Activated CD8-positive, alpha-beta memory T cell treated with anti-CD3 and anti-CD28 coated beads for 24 hours (primary cell): Measurements from ENCODE around the gene NAT14.
A peak's percentile ranks its signal among the peaks of the same experiment; 100 is the strongest.
"Not testable (repeated sequence)": the region's sequence is repeated elsewhere in the genome, so short reads cannot be mapped to it uniquely, and the experiment has no call there.

Source experiments
- DNase-seq: peaks from one replicate; pipeline ENCODE4 v3.0.0-alpha.2; 2020

Gene NAT14, protein sequence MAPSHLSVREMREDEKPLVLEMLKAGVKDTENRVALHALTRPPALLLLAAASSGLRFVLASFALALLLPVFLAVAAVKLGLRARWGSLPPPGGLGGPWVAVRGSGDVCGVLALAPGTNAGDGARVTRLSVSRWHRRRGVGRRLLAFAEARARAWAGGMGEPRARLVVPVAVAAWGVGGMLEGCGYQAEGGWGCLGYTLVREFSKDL

DNA sequence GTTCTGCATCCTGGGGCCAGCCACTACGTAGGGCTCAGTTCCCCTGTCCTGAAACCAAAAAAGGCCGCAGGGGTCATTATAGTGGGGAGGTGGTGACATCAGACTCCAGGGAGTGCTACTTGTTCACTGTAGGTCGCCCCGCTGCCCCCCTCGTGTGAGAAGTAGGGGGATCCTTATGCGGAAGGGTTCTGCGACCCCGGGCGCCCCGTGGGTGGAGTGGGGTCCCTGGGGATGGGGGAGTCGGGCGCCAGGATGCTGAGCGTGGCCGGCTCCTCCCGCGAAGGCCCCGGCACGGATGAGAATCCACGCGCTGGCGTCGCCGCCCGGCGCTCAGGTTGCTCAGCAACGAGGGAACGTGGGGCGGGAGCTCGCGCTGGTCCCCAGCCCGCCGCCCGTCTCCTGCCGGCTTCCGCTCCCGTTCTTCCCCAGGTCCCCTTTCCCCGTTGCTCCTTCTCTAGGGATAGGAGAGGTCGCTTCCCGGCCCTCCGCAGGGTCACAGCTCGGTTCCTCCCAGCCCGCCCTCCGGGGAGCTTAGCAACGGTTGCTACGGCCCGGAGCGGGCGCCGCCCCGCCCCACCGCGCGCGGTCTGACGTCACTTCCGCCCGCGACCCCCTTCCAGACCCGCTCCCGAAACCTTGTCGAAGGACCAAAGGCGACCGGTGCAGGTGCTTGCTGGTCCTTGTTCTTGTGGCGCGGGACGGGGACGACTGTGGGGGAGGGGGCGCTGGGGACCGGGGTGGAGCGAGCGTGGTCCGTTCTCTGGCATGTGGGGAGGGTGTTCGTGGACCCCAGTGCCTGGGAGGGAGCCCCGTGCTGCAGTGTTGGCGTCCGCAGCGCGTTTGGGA is at the start of gene NAT14:
Gene NAT14, plus strand, starts transcription at position 596 of the 846 bp plus-strand sequence. CDS start 521 bp downstream, outside the sequence.
- DNase-seq = peak; percentile 92

DNA sequence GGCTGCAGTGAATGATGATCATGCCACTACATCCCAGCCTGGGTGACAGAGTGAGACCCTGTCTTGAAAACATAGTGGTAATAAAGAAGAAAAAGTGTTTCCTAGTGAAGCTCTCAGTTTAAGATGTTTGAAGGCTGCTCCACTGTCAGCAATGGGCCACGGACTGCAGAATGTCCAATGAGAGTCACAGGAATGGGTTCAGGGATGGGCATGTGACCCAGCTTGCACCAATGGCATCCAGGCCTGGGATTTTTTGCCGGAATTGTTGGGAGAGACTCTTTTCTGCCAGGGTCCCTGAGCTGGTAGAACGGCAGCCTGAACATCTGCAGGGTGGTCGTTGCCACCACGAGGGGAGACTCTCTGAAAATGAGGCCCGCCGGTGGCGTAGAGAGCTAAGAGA is 48.1 kb upstream of the NAT14 start:
- DNase-seq = no peak

DNA sequence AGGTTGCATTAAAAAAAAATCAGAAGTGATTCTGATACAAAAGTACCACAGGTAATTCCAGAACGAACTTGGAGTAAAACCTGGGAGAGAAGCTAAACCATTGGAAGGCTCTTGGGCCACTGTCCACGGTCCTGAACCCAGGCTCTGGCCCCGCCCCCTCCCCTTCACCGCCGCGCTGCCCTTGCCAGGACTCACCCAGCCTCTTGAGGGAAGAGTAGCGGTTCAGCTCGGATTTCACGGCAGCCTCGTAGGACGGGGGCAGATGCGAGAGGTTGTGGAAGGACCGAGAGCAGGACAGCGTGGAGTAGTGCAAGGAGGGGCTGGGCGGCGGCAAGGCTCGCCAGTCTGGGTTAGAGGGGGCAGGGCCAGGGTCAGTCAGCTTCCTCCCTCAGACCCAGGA is 47.6 kb upstream of the NAT14 start:
- no peak for DNase-seq

DNA sequence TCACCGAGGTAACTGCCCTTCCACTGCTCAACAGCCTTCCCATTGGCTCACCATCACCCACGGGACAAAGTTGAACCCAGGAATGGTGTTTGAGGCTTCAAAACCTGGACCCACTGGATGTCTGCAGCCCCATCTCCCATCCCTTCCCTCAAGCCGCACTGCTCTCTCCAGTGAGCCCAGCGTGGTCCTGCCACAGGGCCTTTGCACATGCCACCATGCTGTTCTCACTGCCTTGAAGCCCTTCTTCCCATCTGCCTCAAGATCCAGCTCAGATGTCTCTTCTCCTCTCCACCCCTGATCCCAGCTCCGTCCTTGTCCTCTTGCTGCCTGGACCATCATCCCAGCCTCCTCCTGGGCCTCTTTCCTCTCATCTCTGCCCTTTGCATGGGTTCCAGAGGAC is 45.9 kb upstream of the NAT14 start:
- DNase-seq = no peak

DNA sequence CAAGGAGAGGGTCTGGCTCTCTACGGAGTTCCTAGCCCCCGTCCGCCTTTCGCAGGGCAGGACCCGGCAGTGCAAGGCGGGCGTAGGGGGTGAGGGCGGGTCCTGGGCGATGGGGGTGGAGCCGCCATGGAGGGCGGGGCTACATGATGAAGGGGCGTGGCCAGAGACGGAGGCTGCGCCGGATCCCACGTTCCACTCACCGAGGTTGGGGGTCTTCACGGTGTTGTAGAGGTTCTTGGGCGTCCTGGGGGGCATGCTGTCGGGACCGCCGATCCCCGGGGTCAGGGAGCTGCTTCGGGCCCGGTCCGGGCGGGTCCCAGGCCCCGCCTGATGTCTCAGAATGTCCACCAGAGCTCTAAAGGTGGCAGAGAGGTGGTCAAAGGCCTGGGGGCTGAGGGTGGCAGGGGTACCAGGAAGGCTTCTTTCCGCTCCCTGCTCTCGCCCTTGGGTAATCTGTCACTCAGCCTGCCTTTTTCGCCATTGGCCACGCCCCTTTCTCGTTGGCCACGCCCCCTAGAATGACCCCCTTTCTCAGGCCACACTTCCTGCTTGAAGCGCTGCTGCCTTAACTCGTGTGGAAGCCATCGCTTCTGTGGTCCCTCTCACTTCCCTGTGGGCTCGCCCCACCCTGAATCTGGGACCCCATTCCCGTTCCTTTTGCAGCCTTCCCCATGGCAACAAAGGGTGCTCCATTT is 44.4 kb upstream of the NAT14 start:
- no peak for DNase-seq

DNA sequence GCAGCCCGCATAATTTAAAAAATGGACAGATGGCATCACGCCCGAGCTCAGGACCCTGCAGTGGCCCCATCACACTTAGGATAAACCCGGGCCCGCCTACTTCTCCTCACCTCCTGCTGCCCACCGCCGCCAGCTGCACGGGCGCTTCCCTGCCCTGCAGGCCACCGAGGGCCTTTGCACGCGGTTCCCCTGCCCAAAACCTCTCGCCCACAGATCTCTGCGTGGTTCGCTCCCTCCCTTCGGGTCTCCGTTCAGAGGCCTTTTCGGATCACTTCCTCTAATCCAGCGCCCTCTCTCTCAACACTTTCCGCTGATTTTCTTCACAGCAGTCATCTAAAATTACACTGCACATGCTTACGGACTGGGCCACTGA is 43.7 kb upstream of the NAT14 start:
- DNase-seq = no peak

DNA sequence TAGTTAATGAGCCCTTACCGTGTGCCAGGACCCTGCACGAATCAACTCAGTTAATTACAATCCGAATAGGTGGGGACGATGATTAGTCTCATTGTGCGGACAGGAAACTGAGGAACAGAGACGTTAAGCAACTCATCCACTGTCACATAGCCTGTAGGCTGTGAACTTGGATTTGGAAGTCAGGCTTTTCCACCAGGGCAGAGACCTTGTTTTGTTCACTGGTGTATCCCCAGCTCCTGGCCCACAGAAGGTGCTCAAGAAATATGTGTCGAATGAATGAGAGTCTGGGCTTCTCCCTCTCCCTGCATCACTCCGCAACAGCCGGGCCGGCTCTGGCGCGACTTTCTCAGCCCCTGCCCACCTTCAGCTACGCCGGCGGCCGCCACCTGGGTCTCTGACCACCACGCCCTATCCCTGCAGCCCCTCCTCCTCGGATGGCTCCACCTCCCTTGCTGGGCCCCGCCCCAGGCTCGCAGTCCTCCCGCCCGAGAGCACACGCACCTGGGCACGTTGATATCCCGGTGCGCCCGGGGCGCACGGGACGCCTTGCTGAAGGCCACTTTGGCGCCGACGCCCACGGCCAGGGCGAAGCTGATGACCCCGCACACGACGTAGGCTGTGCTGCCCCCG is 43.2 kb upstream of the NAT14 start:
- no peak for DNase-seq

DNA sequence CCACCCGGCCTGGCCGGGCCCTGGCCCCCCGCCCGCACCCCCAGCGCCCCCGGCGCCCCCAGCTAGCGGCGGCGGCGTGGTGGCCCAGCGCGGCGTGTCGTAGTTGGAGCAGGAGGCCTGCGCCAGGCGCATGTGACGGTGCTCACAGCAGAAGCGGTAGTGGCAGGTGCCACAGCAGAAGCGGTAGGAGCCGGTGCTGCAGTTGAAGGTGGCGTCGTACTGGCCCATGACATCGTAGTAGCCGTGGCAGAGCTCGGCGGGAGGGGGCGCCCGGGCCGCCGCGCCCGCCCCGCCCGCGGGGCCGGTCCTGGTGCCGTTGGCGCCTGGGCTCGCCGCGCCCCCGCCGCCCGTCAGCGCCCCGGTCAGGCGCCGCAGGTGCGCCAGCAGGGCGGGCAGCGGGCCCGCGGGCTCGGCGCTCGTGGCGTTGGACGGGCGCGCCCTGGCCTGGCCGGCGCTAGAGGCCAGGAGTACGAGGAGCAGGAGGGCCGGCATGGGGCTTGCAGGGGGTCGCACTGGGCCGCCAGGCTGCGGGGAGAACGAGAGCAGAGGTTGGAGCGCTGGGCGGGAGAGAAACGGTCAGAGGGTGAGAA is 42.5 kb upstream of the NAT14 start:
- DNase-seq = no peak

DNA sequence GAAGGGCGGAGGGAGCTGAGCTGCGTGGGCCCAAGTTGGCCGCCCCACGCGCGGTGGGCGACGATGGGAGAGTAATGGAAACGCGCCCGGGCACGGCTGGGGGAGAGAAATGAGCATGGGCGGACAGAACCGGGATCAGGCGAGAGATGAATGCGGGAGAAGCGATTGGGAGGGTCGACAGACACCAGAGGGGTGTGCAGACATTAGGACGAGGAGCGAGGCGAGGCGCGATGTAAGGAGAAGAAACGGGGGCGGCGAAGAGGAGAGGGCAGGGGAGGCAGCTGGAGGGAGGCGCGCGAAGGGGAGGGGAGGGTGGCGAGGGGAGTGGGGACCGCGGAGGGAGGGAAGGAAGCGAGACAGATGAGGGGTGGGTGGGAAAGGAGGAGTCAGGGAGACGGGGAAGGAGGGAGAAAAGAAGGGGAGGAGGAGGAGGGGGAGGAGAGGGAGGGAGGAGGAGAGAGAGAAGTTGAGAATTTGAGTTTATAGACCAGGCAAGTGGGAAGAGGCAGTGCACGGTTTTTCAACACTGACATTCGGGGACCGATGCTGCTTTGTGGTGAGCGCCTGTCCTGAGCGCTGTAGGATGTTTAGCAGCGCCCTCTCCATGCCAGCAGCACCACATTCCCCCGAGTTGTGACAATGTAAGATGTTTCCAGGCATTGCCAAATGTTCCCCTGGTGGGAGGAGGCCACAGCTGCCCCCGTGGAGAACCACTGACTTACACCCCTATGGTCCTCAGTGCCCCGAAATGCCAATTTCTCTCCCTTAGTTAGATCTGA is 41.8 kb upstream of the NAT14 start, which contains the start of gene SHISA7:
Gene SHISA7, minus strand, starts transcription at position 256 of the 779 bp plus-strand sequence. CDS start 437 bp downstream, outside the sequence.
- no peak for DNase-seq

DNA sequence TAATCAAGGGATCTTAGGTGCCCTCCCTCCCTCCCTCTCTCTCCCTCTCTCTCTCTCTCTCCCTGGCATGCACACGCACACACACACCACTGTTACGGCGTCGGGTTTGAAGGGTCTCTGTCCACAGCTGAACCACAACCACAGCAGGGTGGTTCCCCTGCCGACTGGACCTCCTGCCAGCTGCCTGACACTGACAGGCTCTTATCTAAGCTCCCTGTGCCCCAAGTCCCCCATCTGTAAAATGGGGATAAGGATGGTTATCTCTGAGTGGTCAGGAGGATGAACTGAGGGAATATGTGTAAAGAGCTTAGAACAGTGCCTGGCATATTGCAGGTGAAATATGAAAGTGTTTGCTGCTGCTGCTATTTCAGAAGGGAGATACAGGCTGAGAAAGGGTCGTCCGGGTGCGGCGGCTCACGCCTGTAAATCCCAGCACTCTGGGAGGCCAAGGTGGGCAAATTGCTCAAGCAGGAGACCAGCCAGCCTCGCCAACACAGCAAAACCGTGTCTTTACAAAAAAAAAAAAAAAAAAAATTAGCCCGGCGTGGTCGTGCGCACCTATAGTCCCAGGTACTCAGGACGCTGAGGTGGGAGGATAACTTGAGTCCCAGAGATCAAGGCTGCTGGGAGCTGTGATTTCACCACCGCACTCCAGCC is 41.0 kb upstream of the NAT14 start:
- no peak for DNase-seq

DNA sequence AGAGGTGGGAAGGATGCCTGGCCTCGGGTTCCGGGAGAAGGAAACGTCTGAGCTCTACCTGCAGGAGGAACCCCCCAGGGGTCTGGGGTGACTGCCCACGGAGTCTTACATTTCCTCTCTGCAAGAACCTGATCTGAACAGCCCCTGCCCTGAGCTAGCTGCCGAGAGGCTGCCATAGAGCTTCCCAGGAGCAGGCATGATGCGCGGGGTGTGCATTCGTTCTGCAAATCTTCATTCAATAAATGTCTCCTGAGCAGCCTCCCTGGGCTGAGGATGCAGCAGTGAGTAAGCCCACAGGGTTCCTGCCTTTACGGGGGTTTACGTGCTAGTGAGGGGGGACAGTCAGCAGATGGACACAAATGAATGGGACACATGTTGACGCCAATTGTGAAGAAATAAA is 40.3 kb upstream of the NAT14 start:
- DNase-seq = no peak

DNA sequence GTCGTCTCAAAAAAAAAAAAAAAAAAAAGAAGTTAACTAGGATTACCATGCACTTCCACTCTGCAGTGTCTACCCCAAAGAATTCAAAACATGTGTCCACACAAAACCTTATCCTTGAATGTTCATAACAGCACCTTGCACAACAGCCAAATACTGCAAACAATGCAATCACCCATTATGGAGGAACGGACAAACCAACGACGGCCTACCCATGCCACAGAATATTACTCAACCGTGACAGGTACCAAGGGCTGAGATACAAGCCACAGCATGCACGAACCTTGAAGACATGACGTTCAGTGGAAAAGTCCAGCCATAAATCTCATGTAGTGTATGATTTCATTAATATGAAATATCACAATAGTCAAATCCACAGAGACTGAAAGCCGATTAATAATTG is 38.9 kb upstream of the NAT14 start:
- no peak for DNase-seq

DNA sequence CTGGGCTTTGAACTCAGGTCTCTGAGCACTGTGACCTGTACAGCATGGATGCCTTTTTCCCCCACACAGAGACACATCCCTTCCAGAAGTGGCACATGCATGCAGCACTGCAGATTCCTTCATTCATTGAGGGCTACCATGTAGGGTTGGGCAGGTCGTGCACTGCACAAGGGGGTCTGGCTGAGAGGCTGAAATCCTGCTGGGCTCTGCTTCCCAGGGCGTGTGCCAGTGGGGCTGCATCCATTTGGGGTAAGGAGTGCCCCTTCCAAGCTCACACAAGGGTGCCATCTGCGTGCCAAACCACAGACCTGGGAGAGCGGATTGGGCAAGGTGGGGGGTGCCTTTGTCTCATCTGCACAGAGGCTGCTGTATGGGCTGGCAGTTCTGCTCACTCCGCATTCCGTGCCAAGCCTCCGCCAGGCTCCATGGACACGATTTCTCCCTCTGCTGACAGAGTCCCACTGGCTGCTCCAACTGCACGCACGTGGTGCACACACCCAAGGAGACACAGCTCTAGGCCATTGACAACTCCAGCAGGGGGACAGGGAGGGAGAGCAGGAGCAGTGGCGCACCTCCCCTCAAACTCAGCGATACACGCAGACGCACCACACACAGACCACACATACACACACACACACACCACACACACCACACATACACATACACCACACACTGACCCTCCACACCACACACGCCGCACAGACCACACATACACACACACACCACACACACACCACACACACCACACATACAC is 37.4 kb upstream of the NAT14 start:
- DNase-seq = no peak

DNA sequence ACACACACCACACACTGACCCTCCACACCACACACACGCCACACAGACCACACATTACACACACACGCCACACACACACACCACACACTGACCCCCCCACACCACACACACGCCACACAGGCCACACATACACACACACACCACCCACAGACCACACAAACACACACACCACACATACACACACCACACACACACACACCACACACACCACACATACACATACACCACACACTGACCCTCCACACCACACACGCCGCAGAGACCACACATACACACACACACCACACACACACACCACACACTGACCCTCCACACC is 36.9 kb upstream of the NAT14 start:
- not testable (repeated sequence) for DNase-seq

DNA sequence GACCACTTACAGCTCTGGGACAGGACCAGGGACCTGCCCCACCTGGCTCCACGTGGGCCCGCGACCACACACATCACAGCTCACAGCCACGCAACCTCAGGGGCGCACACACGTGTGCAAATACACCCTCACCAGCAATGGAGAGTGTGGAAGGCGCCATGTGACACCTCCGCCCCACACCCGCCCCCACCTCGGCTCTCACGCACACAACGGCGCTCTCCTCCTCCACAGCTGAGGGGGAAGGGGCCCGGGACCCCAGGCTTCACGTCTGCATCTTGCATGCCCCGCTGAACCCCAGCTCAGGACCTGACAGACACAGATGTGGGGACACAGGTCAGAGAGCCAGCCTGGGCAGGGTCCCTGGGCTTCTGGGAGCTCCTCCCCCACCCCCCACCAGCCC is 35.5 kb upstream of the NAT14 start:
- no peak for DNase-seq

DNA sequence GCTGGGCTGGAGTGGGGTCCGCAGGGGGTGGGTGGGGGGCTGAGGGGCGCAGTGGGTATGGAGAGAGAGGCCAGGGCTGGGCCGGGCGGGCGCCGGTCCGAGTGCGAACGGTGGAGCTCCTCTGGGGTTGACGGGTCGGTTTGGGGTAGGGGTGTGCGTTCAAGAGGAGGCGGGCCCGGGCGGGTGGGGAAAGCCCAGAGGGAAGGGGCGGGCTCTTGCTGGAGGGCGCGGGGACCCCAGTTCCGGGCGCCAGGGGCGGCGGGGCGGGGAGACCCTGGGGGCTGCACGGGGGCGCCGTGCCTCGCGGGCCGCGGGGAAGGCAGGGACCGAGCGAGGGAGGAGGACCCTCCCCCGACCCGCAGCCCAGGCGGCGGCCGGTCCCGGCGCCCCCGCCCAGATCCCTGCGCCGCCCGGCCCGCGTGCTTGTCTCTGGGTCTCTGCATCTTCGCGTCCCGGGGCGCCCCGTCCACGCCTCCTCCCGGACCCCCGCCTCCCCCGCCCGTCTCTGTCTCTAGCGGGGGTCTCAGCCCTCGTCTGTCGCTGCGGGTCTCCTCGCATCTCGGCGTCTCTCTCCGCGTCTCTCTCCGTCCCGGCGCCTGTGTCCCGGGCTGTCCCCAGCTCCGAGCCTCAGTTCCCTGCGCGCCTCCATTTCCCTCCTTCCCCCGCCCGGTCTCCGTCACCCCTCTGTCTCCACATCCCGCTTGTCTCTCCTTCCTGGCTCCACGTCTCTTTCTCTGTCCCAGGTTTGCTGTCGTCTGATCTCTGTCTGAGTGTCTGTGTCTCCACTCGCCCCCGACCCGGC is 33.6 kb upstream of the NAT14 start:
- no peak for DNase-seq

DNA sequence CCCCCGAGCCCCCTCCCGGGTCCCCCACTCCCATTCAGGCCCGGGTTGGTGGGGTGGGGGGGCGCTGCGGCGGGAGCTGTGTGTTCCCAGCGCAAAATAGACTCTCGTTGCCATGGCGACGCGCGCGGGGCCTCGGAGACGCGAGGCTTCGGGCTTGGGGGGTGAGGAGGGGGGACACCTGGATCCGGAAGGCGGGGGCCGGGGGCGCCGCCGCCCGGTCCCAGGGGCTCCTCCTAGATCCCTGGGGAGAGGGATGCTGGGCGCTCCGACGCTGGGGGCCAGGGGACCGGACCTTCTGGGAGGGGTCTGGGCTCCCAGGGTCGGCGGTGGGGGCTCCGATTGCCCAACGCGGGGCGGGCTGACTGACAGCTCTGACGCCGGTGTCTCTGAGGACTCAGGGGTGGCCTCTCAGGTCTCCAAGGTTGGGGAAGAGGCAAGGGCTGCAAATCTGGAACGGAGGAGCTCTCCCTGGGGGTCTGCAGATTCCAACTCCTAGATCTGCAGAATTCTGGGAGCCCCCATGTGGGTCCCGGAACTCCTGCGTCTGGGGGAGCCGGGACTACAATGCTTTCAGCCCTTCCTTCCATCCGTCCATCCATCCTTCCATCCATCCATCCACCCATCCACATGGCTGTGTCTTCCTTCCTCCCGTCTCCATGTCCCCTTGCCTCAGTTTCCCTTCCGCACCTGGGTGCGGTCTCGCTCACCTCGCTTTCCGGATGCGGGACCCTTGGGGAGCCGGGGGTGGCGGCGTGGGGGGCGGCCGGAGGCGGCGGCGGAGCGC is 32.8 kb upstream of the NAT14 start:
- no peak for DNase-seq

DNA sequence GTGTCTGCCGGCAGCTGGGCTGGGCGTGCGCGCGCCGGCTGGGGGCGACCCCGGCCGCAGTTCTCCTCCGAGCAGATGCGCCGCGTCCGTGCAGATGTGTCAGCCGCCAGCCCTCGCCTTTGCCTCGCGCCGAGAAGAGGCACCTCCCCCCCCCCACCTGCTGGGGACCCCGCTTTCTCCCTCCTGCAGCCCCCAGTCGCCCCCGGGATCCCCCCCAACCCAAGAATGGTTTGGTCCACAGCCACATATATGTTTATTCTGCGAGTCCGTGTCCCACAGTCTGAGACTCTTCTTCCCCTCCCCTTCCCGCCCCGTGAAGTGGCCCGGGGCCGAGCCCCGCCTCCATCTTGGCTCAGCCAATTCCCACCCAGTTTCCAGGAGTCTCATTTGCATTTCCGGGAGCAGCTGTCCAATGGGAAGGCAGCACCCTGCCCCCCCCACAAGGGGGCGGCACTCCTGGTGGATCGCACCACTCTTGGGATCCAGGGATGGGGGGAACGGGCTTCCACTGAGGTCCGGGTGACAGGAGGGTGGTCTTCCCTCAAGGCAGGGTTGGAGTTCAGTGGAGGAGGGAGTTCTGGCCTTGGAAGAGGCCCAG is 32.1 kb upstream of the NAT14 start:
- DNase-seq = peak; percentile 67
